SH-SY5Y (cell line): ENCODE data around the gene OBSL1.

Experiments used
- GATA2 ChIP-seq: IDR thresholded peaks from 2 replicates; pipeline ENCODE4 v1.6.1; 2011; ENCODE audit warnings: mild to moderate bottlenecking, low read depth, low read length
- GATA3 ChIP-seq: IDR thresholded peaks from 2 replicates; pipeline ENCODE4 v1.6.1; 2011; ENCODE audit warnings: low read depth, mild to moderate bottlenecking, low read length, moderate library complexity

GRCh38 chr2:219555956-219556355 is 15.4 kb downstream of the OBSL1 start:
- TF ChIP-seq GATA2 (no peak), GATA3 (no peak)
